Measurements from ENCODE around the gene RNF103. TPM values are rescaled to one million over a fixed set of nuclear protein-coding genes. Genes with fewer than 3 reads are reported as not detected.
"Not testable (repeated sequence)": the region's sequence is repeated elsewhere in the genome, so short reads cannot be mapped to it uniquely, and the experiment has no call there.

Gene RNF103
- total RNA-seq, result 63.4 TPM
- long read RNA-seq, full-length matches to known transcripts, result 137 of 150 reads
- long read RNA-seq, partial matches to known transcripts, result 7 of 150 reads
- long read RNA-seq, other reads (novel, unspliced or antisense), result 6 of 150 reads

GRCh38 chr2:86623494-86624266 lies at the start of gene RNF103:
Gene RNF103 (minus strand): TSS chr2:86623865. CDS start chr2:86622886, 979 bp downstream.
- intact Hi-C loops (cut with DNase I), result loop anchor here (1.0 to 10.0 kb wide), 5 partner anchors 51 to 183 kb away; partner anchors contain the start of genes CHMP3 and KDM3A
- peak; percentile 99 for DNase-seq (ENCODE audit: low spot score)

GRCh38 chr2:86673011-86673410 lies 49.3 kb upstream of the RNF103 start:
- intact Hi-C loops (cut with DNase I), result loop anchor here (10.0 kb wide), 1 partner anchor 48 kb away; the partner anchor contains the start of gene RNF103
- DNase-seq (ENCODE audit: low spot score), result no peak

- DNase-seq (ENCODE audit: low spot score), result no peak
- intact Hi-C loops (cut with DNase I), result loop anchor here (10.0 kb wide), 1 partner anchor 47 kb away; the partner anchor contains the start of gene RNF103
Measured at GRCh38 chr2:86672027-86672545, 48.4 kb upstream of the RNF103 start.

- DNase-seq (ENCODE audit: low spot score), result no peak
- intact Hi-C loops (cut with DNase I), result loop anchor here (10.0 kb wide), 1 partner anchor 47 kb away; the partner anchor contains the start of gene RNF103
Measured at GRCh38 chr2:86671337-86671981, 47.8 kb upstream of the RNF103 start.

- DNase-seq (ENCODE audit: low spot score); intact Hi-C loops (cut with DNase I): not testable (repeated sequence)
Measured at GRCh38 chr2:86669323-86669722, 45.7 kb upstream of the RNF103 start.

- intact Hi-C loops (cut with DNase I), result no loop called here
Measured at GRCh38 chr2:86661333-86661732, 37.7 kb upstream of the RNF103 start.

GRCh38 chr2:86650188-86650587 lies 26.5 kb upstream of the RNF103 start:
- intact Hi-C loops (cut with DNase I), result no loop called here
- no peak for DNase-seq (ENCODE audit: low spot score)

More at GRCh38 chr2:86661333-86661732, 37.7 kb upstream of the RNF103 start:
- no peak for DNase-seq (ENCODE audit: low spot score)

- no peak for DNase-seq (ENCODE audit: low spot score)
- intact Hi-C loops (cut with DNase I), result no loop called here
Measured at GRCh38 chr2:86649119-86649947, 25.7 kb upstream of the RNF103 start.

- intact Hi-C loops (cut with DNase I), result no loop called here
- DNase-seq (ENCODE audit: low spot score), result no peak
Measured at GRCh38 chr2:86648681-86649080, 25.0 kb upstream of the RNF103 start.

GRCh38 chr2:86646865-86647264 lies 23.2 kb upstream of the RNF103 start:
- intact Hi-C loops (cut with DNase I), result no loop called here
- no peak for DNase-seq (ENCODE audit: low spot score)

- DNase-seq (ENCODE audit: low spot score), result no peak
- intact Hi-C loops (cut with DNase I), result no loop called here
Measured at GRCh38 chr2:86646329-86646728, 22.7 kb upstream of the RNF103 start.

- DNase-seq (ENCODE audit: low spot score), result no peak
- intact Hi-C loops (cut with DNase I), result no loop called here
Measured at GRCh38 chr2:86645752-86646151, 22.1 kb upstream of the RNF103 start.

GRCh38 chr2:86638712-86639111 lies 15.0 kb upstream of the RNF103 start:
- DNase-seq (ENCODE audit: low spot score), result no peak
- intact Hi-C loops (cut with DNase I), result no loop called here

GRCh38 chr2:86636842-86637241 lies 13.2 kb upstream of the RNF103 start:
- DNase-seq (ENCODE audit: low spot score), result no peak
- intact Hi-C loops (cut with DNase I), result no loop called here

GRCh38 chr2:86634352-86634751 lies 10.7 kb upstream of the RNF103 start:
- intact Hi-C loops (cut with DNase I), result no loop called here
- no peak for DNase-seq (ENCODE audit: low spot score)

GRCh38 chr2:86633155-86633651 lies 9.5 kb upstream of the RNF103 start:
- DNase-seq (ENCODE audit: low spot score), result no peak
- intact Hi-C loops (cut with DNase I), result no loop called here

- intact Hi-C loops (cut with DNase I), result no loop called here
- no peak for DNase-seq (ENCODE audit: low spot score)
Measured at GRCh38 chr2:86632672-86633071, 9.0 kb upstream of the RNF103 start.

GRCh38 chr2:86631846-86632485 lies 8.3 kb upstream of the RNF103 start:
- intact Hi-C loops (cut with DNase I), result no loop called here
- no peak for DNase-seq (ENCODE audit: low spot score)

- intact Hi-C loops (cut with DNase I), result loop anchor here (10.0 kb wide), 1 partner anchor 47 kb away; no protein-coding TSS in a partner anchor
- DNase-seq (ENCODE audit: low spot score), result no peak
Measured at GRCh38 chr2:86628091-86628522, 4.4 kb upstream of the RNF103 start.

Data from cardiac septum (tissue), 1 donor.